Measurements from ENCODE around the gene SLC7A1. TPM values are rescaled to one million over a fixed set of nuclear protein-coding genes. Genes with fewer than 3 reads are reported as not detected.

The SLC7A1 gene
- total RNA-seq, 1 experiment from 2014 or later: 32.6 TPM

GRCh38 chr13:29537736-29538651, 57.5 kb downstream of the SLC7A1 start:
- DNase-seq: no peak
- Histone ChIP-seq H3K36me3 (peaks cover 12% of the 10 kb centered on the region; the same call in 1 of the 2 replicates), H3K4me3 (no peak overlapping the region), H3K27ac (no peak overlapping the region), H3K27me3 (no peaks in the 10 kb centered on the region), H3K4me1 (no peaks in the 10 kb centered on the region), H3K9me3 (replicated peaks) (no peaks in the 10 kb centered on the region)

- Histone ChIP-seq H3K9me3 (replicated peaks) (no peaks in the 10 kb centered on the region), H3K36me3 (peaks cover 21% of the 10 kb centered on the region), H3K4me1 (no peaks in the 10 kb centered on the region), H3K4me3 (no peak overlapping the region), H3K27me3 (no peaks in the 10 kb centered on the region), H3K27ac (no peak overlapping the region)
- no peak for DNase-seq
These were observed 58.6 kb downstream of the SLC7A1 start for GRCh38 chr13:29536853-29537252.

GRCh38 chr13:29535663-29536655, 59.5 kb downstream of the SLC7A1 start:
- H3K4me1 ChIP-seq: no peaks in the 10 kb centered on the region
- no peaks in the 10 kb centered on the region for H3K27me3 ChIP-seq
- peaks cover 27% of the 10 kb centered on the region for H3K36me3 ChIP-seq
- no peak for DNase-seq
- no peak overlapping the region for H3K27ac ChIP-seq
- no peaks in the 10 kb centered on the region for H3K9me3 ChIP-seq (replicated peaks)
- H3K4me3 ChIP-seq: no peak overlapping the region

- H3K4me1 ChIP-seq: no peaks in the 10 kb centered on the region
- DNase-seq: no peak
- H3K27ac ChIP-seq: no peak overlapping the region
- H3K27me3 ChIP-seq: no peaks in the 10 kb centered on the region
- no peak overlapping the region for H3K4me3 ChIP-seq
- H3K36me3 ChIP-seq: peaks cover 35% of the 10 kb centered on the region
- H3K9me3 ChIP-seq (replicated peaks): no peaks in the 10 kb centered on the region
These were observed 61.4 kb downstream of the SLC7A1 start for GRCh38 chr13:29534083-29534482.

- H3K27me3 ChIP-seq: no peaks in the 10 kb centered on the region
- H3K4me3 ChIP-seq: no peak overlapping the region
- H3K27ac ChIP-seq: no peak overlapping the region
- H3K9me3 ChIP-seq (replicated peaks): no peaks in the 10 kb centered on the region
- DNase-seq: no peak
- H3K36me3 ChIP-seq: peaks cover 41% of the 10 kb centered on the region
- no peaks in the 10 kb centered on the region for H3K4me1 ChIP-seq
These were observed 62.7 kb downstream of the SLC7A1 start for GRCh38 chr13:29532821-29533220.

GRCh38 chr13:29532116-29532515, 63.4 kb downstream of the SLC7A1 start:
- H3K9me3 ChIP-seq (replicated peaks): no peaks in the 10 kb centered on the region
- H3K4me1 ChIP-seq: no peaks in the 10 kb centered on the region
- no peak overlapping the region for H3K4me3 ChIP-seq
- no peak overlapping the region for H3K27ac ChIP-seq
- no peaks in the 10 kb centered on the region for H3K27me3 ChIP-seq
- H3K36me3 ChIP-seq: peaks cover 48% of the 10 kb centered on the region
- no peak for DNase-seq

GRCh38 chr13:29530901-29531300, 64.6 kb downstream of the SLC7A1 start:
- Histone ChIP-seq H3K4me3 (no peak overlapping the region), H3K27me3 (no peaks in the 10 kb centered on the region), H3K4me1 (no peaks in the 10 kb centered on the region), H3K9me3 (replicated peaks) (no peaks in the 10 kb centered on the region), H3K36me3 (peaks cover 52% of the 10 kb centered on the region), H3K27ac (no peak overlapping the region)
- no peak for DNase-seq

- peaks cover 50% of the 10 kb centered on the region for H3K36me3 ChIP-seq
- DNase-seq: no peak
- H3K27me3 ChIP-seq: no peaks in the 10 kb centered on the region
- no peaks in the 10 kb centered on the region for H3K4me1 ChIP-seq
- no peak overlapping the region for H3K4me3 ChIP-seq
- no peaks in the 10 kb centered on the region for H3K9me3 ChIP-seq (replicated peaks)
- no peak overlapping the region for H3K27ac ChIP-seq
These were observed 65.7 kb downstream of the SLC7A1 start for GRCh38 chr13:29529754-29530153.

GRCh38 chr13:29527916-29528315, 67.6 kb downstream of the SLC7A1 start:
- H3K9me3 ChIP-seq (replicated peaks): no peaks in the 10 kb centered on the region
- no peak for DNase-seq
- H3K36me3 ChIP-seq: peaks cover 67% of the 10 kb centered on the region
- no peak overlapping the region for H3K27ac ChIP-seq
- no peak overlapping the region for H3K4me3 ChIP-seq
- no peaks in the 10 kb centered on the region for H3K4me1 ChIP-seq
- H3K27me3 ChIP-seq: no peaks in the 10 kb centered on the region

GRCh38 chr13:29527511-29527910, 68.0 kb downstream of the SLC7A1 start:
- no peak overlapping the region for H3K27ac ChIP-seq
- no peaks in the 10 kb centered on the region for H3K27me3 ChIP-seq
- no peaks in the 10 kb centered on the region for H3K4me1 ChIP-seq
- H3K4me3 ChIP-seq: no peak overlapping the region
- peaks cover 68% of the 10 kb centered on the region for H3K36me3 ChIP-seq
- H3K9me3 ChIP-seq (replicated peaks): no peaks in the 10 kb centered on the region
- no peak for DNase-seq

- Histone ChIP-seq H3K4me1 (peaks cover under 1% of the 10 kb centered on the region), H3K4me3 (no peak overlapping the region), H3K27ac (no peak overlapping the region), H3K9me3 (replicated peaks) (no peaks in the 10 kb centered on the region), H3K36me3 (peaks cover 68% of the 10 kb centered on the region), H3K27me3 (no peaks in the 10 kb centered on the region)
- no peak for DNase-seq
These were observed 68.7 kb downstream of the SLC7A1 start for GRCh38 chr13:29526741-29527140.

- Histone ChIP-seq H3K4me1 (peaks cover 10% of the 10 kb centered on the region), H3K9me3 (replicated peaks) (no peaks in the 10 kb centered on the region), H3K4me3 (no peak overlapping the region), H3K36me3 (peaks cover 70% of the 10 kb centered on the region), H3K27ac (no peak overlapping the region), H3K27me3 (no peaks in the 10 kb centered on the region)
- DNase-seq: no peak
These were observed 69.7 kb downstream of the SLC7A1 start for GRCh38 chr13:29525757-29526156.

GRCh38 chr13:29524641-29525040, 70.8 kb downstream of the SLC7A1 start:
- no peak for DNase-seq
- H3K4me1 ChIP-seq: peaks cover 15% of the 10 kb centered on the region
- H3K4me3 ChIP-seq: no peak overlapping the region
- no peaks in the 10 kb centered on the region for H3K27me3 ChIP-seq
- peaks cover 67% of the 10 kb centered on the region for H3K36me3 ChIP-seq
- H3K27ac ChIP-seq: no peak overlapping the region
- H3K9me3 ChIP-seq (replicated peaks): no peaks in the 10 kb centered on the region

GRCh38 chr13:29524176-29524575, 71.3 kb downstream of the SLC7A1 start:
- H3K27ac ChIP-seq: no peak overlapping the region
- H3K36me3 ChIP-seq: peaks cover 64% of the 10 kb centered on the region
- H3K4me1 ChIP-seq: peaks cover 15% of the 10 kb centered on the region

More at GRCh38 chr13:29524176-29524575, 71.3 kb downstream of the SLC7A1 start:
- H3K9me3 ChIP-seq (replicated peaks): no peaks in the 10 kb centered on the region
- no peak for DNase-seq
- no peaks in the 10 kb centered on the region for H3K27me3 ChIP-seq
- H3K4me3 ChIP-seq: no peak overlapping the region
